Parathyroid adenoma (tissue), 2 donors: ENCODE results near the gene KIF19.
"Not testable (repeated sequence)": the region's sequence is repeated elsewhere in the genome, so short reads cannot be mapped to it uniquely, and the experiment has no call there.

Experiments
- H2AFZ ChIP-seq: fragments of 300-600 bp; sonication (generic); one replicate; pipeline ENCODE4 v1.7.0; 2017; ENCODE audit warnings: antibody characterized with exemption, mild to moderate bottlenecking
- H3K27ac ChIP-seq: fragments of 300-600 bp; sonication (generic); one replicate; pipeline ENCODE4 v1.7.0; 2017
- H3K27me3 ChIP-seq: fragments of 300-600 bp; sonication (generic); one replicate; pipeline ENCODE4 v1.7.0; 2017; ENCODE audit warnings: low read length; ENCODE audit not compliant: control insufficient read depth, insufficient read depth
- H3K36me3 ChIP-seq: fragments of 300-600 bp; sonication (generic); one replicate; pipeline ENCODE4 v1.7.0; 2017; ENCODE audit warnings: low read length; ENCODE audit not compliant: control insufficient read depth, insufficient read depth
- H3K4me1 ChIP-seq: fragments of 300-600 bp; sonication (generic); one replicate; pipeline ENCODE4 v1.7.0; 2017; ENCODE audit warnings: control low read depth
- H3K4me2 ChIP-seq: fragments of 300-600 bp; sonication (generic); one replicate; pipeline ENCODE4 v1.7.0; 2017; ENCODE audit warnings: low read length
- H3K4me3 ChIP-seq: fragments of 300-600 bp; sonication (generic); one replicate; pipeline ENCODE4 v1.7.0; 2017; ENCODE audit warnings: low read depth, low read length
- H3K79me2 ChIP-seq: fragments of 300-600 bp; sonication (generic); one replicate; pipeline ENCODE4 v1.7.0; 2017; ENCODE audit warnings: control low read depth
- H3K9ac ChIP-seq: fragments of 300-600 bp; sonication (generic); one replicate; pipeline ENCODE4 v1.7.0; 2017; ENCODE audit warnings: mild to moderate bottlenecking
- H3K9me3 ChIP-seq: fragments of 300-600 bp; sonication (generic); one replicate; pipeline ENCODE4 v1.7.0; 2017; ENCODE audit warnings: low read length; ENCODE audit not compliant: control insufficient read depth
- TF ChIP-seq, protein P1 (sequence below): fragments of 300-600 bp; sonication (generic); IDR thresholded peaks from one replicate; pipeline ENCODE4 v1.7.0; 2017; ENCODE audit warnings: antibody characterized with exemption, mild to moderate bottlenecking
- donor health status: primary hyperparathyroidism.

Gene KIF19

DNA sequence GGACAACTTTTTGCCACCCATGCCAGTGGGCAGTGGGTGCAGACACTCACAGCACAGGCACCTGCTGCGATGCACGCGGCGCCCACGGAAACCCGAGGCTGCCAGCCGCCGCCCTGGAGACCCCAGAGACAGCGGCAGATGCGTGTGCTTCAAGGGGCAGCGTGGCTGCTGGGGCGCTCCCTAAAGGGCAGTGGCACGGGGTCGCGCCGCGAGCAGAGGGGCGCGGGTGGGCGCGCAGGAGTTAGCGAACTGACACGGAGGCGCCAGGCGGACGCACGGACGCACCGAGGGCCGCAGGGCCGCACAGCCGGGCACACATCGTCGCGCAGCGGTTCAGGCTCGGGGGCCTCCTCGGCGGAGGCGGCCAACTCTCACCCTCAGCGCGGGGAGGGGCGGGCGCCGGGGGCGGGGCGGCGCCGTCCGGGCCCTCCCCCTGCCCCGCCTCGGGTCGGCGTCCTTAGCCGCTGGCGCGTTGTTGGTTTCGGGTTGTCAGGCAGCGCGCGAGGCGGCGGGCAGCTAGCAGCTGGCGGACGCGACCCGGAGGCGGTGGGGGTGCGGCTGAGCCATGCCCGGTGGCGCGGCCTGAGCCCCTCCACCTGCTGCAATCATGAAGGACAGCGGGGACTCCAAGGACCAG is at the start of gene KIF19:
TSS of gene KIF19 (plus strand) at position 484 of the 637 bp plus-strand sequence. CDS start at position 608, 124 bp downstream.
- peak within 1 kb of the TSS; percentile 66 for H3K4me2 ChIP-seq
- TF ChIP-seq, protein P1, sequence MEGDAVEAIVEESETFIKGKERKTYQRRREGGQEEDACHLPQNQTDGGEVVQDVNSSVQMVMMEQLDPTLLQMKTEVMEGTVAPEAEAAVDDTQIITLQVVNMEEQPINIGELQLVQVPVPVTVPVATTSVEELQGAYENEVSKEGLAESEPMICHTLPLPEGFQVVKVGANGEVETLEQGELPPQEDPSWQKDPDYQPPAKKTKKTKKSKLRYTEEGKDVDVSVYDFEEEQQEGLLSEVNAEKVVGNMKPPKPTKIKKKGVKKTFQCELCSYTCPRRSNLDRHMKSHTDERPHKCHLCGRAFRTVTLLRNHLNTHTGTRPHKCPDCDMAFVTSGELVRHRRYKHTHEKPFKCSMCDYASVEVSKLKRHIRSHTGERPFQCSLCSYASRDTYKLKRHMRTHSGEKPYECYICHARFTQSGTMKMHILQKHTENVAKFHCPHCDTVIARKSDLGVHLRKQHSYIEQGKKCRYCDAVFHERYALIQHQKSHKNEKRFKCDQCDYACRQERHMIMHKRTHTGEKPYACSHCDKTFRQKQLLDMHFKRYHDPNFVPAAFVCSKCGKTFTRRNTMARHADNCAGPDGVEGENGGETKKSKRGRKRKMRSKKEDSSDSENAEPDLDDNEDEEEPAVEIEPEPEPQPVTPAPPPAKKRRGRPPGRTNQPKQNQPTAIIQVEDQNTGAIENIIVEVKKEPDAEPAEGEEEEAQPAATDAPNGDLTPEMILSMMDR = no peak
- H3K79me2 ChIP-seq = no peaks in the 10 kb centered on the region
- no peak within 1 kb of the TSS for H3K9ac ChIP-seq
- no peaks in the 10 kb centered on the region for H3K36me3 ChIP-seq
- peak within 1 kb of the TSS; percentile 19 for H3K27ac ChIP-seq
- no peaks in the 10 kb centered on the region for H3K4me1 ChIP-seq
- peak within 1 kb of the TSS; percentile 33 for H3K4me3 ChIP-seq
- H3K9me3 ChIP-seq = no peaks in the 10 kb centered on the region
- H2AFZ ChIP-seq = peak within 1 kb of the TSS; percentile 53
- no peaks in the 10 kb centered on the region for H3K27me3 ChIP-seq

DNA sequence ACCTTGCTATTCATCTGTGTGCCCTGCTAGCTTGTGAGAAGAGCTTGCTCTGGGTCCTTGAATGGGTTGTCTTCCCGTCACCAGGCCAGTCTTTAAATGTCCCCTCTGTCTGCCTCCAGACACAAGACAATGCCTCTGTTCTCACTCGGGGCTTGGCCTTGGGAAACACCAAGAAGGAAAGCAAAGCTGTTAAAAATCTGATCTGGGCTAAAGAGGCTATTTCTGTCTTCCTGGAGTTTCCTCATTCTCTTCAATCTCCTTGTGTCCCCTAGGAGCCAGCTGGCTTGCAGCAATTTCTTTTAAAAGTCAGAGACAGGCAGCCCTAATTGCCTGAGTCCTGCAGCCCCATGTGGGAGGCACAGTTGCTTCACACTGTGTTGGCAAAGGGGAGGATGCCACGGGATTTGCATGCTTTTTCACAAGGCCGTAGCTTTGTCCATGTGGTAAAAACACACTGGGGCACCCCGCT is 49.5 kb upstream of the KIF19 start:
- Histone ChIP-seq H3K4me2 (no peak overlapping the region), H3K27ac (peak overlapping the region; percentile 21), H3K36me3 (no peaks in the 10 kb centered on the region), H3K27me3 (peaks cover 3% of the 10 kb centered on the region), H3K79me2 (no peaks in the 10 kb centered on the region), H3K9me3 (no peaks in the 10 kb centered on the region), H3K4me3 (no peak overlapping the region), H3K4me1 (no peaks in the 10 kb centered on the region), H2AFZ (no peak overlapping the region), H3K9ac (no peak overlapping the region)
- TF ChIP-seq, protein P1 = no peak

DNA sequence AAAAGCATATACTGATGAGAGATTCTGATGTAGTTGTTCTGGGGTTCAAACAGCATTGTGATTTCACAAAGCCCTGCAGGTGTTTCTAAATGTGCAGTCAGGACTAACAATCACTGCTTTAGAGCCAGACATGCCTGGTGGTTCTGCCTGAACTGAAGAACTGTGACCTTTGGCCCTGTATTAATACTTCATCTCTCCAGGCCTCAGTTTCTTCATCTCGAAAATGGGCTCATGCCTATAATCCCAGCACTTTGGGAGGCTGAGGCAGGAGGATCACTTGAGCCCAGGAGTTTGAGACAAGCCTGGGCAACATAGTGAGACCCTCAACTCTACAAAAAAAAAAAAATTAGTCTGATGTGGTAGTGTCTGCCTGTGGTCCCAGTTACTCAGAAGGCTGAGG is 48.1 kb upstream of the KIF19 start:
- no peak overlapping the region for H3K27ac ChIP-seq
- H3K4me1 ChIP-seq = no peaks in the 10 kb centered on the region
- H2AFZ ChIP-seq = no peak overlapping the region
- H3K9me3 ChIP-seq = no peaks in the 10 kb centered on the region
- H3K4me3 ChIP-seq = no peak overlapping the region
- H3K9ac ChIP-seq = no peak overlapping the region
- H3K4me2 ChIP-seq = no peak overlapping the region
- H3K79me2 ChIP-seq = no peaks in the 10 kb centered on the region
- TF ChIP-seq, protein P1 = no peak
- no peaks in the 10 kb centered on the region for H3K36me3 ChIP-seq
- peaks cover 3% of the 10 kb centered on the region for H3K27me3 ChIP-seq

DNA sequence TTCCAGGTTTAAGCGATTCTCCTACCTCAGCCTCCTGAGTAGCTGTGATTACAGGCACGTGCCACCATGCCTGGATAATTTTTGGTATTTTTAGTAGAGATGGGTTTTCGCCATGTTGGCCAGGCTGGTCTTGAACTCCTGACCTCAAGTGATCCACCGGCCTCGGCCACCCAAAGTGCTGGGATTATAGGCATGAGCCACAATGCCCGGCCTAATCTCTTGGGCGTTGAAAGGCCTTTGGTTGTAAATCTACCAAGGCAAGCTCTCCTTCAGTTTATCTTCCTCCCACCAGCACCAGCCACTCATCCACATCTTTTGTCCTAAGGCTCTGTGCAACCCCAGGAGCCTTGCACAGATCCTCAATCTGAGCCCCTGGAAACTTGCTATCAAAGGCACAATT is 46.4 kb upstream of the KIF19 start:
- not testable (repeated sequence) for H3K4me1 ChIP-seq, H3K27me3 ChIP-seq, H3K4me2 ChIP-seq, H3K9ac ChIP-seq, H2AFZ ChIP-seq, H3K79me2 ChIP-seq, H3K36me3 ChIP-seq, H3K27ac ChIP-seq, H3K4me3 ChIP-seq, H3K9me3 ChIP-seq

- H3K9ac ChIP-seq = no peak overlapping the region
- H3K79me2 ChIP-seq = no peaks in the 10 kb centered on the region
- H3K4me2 ChIP-seq = no peak overlapping the region
- H3K36me3 ChIP-seq = no peaks in the 10 kb centered on the region
- no peak overlapping the region for H2AFZ ChIP-seq
- H3K27me3 ChIP-seq = no peaks in the 10 kb centered on the region
- no peaks in the 10 kb centered on the region for H3K4me1 ChIP-seq
- H3K9me3 ChIP-seq = no peaks in the 10 kb centered on the region
- H3K4me3 ChIP-seq = no peak overlapping the region
- no peak overlapping the region for H3K27ac ChIP-seq
- TF ChIP-seq, protein P1 = no peak
These were observed 45.9 kb upstream of the KIF19 start for GRCh38 chr17:74280093-74280513.
